GM19351 (cell line): ENCODE data around the gene ANO2.
"Not testable (repeated sequence)": the region's sequence is repeated elsewhere in the genome, so short reads cannot be mapped to it uniquely, and the experiment has no call there.

Experiments used
- ATAC-seq: cut with Tn5 transposase; IDR thresholded peaks from one replicate; pipeline ENCODE4 v1.9.1; 2021; ENCODE audit warnings: mild to moderate bottlenecking, moderate library complexity; ENCODE audit not compliant: unreplicated experiment

ANO2 gene

DNA sequence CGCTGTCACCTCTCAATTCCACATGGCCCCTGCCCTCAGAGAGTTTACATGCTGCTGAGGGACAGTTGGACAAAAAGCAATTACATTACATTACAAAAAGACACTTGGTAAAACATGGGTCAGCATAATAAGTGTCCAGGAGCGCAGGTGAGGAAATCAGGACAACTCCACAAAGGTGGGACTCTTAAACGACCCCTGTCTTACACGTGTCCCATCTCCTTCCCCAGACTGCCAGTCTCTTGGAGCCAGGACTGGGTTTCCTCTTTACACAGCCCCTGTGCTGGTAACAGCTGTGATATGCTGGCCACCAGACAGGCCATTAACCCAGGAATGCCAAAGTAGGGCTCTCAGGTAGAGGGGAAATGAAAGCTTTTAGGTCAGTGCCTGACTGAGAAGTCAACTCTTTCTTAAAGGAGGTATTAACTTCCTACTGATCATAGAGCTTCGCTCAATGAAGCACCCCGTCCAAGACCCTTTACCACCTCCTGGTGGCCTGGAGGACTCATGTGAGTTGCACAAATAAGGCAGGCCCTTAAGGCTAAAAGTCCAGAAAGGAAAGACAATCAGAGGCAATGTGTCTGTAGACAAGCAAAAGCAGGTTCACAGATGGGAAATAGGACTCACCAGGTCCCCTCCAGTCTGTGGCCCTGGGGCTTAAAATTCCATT, 55.5 kb downstream of the ANO2 start:
- no peak for ATAC-seq

- ATAC-seq = no peak
Observed at GRCh38 chr12:5888816-5889315, 56.2 kb downstream of the ANO2 start.

DNA sequence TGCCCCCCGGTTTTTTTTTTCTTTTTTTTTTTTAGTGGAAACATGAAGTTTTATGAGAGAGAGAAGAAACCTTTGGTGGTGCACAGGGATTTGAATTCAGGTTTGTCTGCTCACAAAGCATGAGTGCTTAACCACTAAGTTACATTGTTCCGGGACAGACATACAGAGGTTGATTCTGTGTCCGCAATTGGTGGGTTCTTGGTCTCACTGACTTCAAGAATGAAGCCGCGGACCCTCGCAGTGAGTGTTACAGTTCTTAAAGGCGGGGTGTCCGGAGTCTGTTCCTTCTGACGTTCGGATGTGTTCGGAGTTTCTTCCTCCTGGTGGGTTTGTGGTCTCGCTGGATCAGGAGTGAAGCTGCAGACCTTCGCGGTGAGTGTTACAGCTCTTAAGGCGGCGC, 57.2 kb downstream of the ANO2 start:
- ATAC-seq = not testable (repeated sequence)

- ATAC-seq = no peak
Observed at GRCh38 chr12:5884866-5885265, 60.2 kb downstream of the ANO2 start.

GRCh38 chr12:5884285-5884684, 60.8 kb downstream of the ANO2 start:
- no peak for ATAC-seq

GRCh38 chr12:5882511-5883190, 62.4 kb downstream of the ANO2 start:
- no peak for ATAC-seq

DNA sequence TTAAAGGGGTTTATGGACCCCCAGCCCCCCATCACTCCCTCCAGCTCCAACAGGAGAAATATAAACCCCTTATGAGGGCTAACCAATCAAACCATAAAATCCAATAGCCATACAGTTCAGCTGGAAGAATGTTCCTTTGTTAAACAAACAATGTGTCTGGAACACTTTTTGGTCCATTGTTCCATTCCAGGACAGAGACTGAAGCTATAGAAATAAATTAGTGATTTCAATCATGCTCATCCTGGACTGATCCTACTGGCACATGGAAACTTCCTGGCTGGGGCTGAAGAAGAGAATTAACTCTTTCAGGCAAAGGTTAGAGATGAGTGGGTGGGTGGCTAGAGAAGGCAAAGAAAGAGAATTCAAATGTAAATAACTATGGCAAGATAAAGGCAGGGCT, 63.4 kb downstream of the ANO2 start:
- ATAC-seq = no peak

DNA sequence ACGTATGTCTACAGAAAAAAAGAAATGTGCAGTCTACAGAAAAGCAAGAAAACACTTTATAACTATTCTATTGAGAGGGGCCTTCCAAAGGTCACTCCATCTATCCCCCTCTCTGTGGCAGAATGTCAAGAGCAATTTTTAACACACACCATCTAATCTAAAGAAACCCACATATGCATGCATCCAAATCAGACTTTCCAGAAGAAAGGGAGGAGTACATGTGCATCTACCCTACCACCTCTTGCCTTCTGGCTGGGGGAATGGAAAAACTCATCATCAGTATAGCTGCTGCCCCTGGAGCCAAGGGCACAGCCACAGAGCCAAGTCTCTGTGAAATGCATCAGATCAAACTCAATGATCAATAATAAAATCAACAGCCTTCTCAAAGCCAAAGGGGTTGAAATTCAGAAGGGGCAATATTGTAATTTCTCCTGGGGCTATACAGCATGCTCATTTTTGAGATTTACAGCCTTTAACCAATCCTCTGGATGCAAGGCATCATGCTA, 63.9 kb downstream of the ANO2 start:
- no peak for ATAC-seq

DNA sequence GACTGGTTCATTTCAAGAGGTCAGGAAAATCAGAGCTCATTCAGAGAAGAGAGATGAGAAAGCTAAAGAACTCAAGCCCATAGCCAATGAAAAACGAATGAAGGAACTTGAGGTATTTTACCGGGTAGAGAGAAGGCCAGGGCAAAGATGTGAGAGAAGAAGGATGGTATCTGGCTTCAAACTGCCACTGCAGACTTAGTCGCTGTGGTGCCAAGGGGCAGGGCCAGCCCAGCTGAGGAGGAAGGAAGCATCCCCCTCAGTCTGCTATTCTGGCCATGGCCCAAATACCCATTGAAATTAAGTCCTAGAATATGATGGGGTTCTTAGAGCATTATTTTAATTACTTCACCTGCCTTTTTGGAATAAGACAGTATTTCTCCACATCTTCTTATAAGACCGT, 69.2 kb downstream of the ANO2 start:
- no peak for ATAC-seq

DNA sequence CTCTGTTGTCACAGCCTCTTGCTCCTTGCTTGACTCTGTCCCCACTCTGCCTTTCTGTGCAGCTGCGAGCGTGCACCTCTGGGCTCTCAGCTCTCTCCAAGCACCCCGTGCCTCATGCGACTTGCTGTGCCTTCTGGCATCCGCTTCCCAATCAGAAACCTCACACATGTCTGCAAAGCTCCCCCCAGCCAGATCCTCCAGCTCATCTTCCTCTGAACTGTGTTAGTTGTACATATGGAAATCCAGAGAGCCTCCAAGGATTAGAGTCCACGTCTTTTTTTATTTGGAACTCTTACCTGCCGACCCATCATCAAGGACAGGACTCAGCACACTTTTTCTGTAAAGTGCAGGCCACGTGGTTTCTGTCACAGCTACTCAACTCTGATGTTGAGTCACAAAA, 70.5 kb downstream of the ANO2 start:
- ATAC-seq = no peak

GRCh38 chr12:5873281-5873919, 71.7 kb downstream of the ANO2 start:
- ATAC-seq = no peak

GRCh38 chr12:5872745-5873144, 72.3 kb downstream of the ANO2 start:
- no peak for ATAC-seq

DNA sequence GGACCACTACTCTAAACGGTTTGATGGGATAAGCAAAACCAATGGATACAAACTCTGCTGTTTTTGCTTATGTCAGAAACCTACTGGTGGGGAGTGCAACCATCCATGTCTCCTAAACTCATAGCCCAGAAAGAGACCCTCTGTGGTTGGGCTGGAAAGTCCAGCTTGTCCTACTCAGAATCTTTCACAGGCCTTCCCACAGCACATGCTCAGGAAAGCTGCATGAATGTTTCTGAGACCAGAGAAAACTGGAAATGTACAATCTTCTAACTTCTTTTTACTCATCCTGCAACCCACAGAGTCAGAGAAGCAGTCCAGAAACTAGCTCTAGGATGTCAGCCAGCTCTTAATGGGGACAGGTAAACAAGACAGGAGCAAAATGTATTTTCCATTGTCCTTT, 73.3 kb downstream of the ANO2 start:
- no peak for ATAC-seq

DNA sequence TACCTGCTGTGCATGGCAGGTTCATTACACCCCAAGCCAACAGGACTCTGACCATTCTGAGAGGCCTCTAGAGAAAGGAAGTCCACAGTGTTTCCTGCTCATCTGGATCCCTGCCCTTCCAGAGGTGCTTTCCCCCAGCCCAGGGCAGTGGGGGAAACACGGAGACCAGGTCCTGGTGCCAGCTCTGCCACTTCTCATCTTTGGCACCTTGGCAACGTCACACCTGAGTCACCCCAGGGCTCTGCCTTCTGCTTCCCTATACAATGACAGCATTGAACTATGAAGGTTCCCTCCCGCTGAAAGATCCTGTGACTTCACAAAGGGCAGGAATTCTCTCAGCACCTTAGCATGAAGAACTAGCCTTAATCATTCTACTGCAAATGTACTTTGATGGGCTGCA, 74.9 kb downstream of the ANO2 start:
- no peak for ATAC-seq

DNA sequence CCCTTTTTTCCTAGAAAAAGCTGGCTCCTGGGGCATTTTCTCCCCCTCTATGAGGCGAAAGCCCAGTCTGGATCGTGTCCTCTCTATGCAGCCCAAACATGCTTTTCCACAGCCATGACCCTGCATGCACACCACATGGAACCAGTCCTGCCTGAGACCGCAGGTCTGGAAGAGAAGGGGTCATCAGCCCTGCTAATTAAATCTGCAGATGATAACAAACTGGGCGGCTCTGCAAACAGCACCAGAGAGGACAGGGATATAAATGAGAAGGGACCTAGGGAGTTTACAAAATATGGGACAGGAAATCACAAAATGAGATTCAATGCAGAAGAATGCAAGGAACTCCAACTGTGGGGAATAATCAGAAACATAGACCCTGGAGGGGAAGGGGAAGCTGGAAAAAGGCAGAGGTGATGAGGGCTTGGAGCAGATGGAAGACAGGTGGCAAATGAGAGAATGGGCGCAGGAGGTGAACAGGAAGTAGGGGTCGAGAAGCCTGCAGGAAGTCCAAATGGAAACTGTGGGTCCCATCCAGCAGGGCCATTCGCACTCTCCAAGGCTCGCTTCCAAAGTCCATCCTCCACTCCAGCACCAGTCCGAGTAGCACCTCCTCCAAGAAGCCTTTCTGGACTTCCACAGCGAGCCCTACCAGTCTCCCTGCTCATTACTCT, 76.3 kb downstream of the ANO2 start:
- ATAC-seq = no peak

- no peak for ATAC-seq
Observed at GRCh38 chr12:5865397-5865796, 79.7 kb downstream of the ANO2 start.

GRCh38 chr12:5864972-5865371, 80.1 kb downstream of the ANO2 start:
- ATAC-seq = no peak

DNA sequence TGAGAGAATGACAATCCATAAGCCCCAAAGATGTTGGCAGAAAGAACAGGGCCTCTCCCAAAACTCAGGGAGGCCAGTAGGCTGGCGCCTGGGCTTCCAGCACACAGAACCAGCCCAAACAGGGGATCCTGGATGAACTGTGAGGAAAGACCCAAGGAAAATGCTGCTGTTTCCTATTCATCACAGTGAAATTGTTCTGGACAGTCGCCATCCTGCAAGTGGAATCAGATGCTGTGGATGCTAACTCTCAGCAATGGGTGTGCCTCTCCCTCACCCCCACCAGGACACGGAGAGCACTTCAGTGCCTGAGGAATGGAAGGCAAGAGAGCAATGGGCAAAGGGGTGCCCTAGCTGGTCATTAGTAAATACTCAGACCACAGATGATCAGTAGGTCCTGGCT, 80.8 kb downstream of the ANO2 start:
- no peak for ATAC-seq

DNA sequence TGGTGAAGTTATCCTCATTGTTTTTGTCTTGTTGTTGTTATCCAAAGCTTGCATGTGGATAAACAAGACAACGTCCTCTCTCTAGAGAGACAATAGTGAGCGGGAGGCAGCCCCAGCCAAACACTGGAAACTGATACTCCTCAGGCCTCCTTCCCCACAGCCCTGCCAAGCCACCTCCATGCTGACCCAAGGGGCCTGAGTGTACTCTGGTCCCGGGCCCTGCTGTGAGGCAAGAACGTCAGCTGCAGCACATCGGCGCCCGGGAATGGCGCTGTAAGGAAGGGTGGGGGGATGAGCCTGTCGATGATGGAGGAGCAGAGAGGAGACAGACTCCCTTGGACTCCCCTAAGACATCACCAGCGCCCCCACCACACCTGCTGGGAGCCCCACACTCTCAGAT, 83.6 kb downstream of the ANO2 start:
- ATAC-seq = no peak

DNA sequence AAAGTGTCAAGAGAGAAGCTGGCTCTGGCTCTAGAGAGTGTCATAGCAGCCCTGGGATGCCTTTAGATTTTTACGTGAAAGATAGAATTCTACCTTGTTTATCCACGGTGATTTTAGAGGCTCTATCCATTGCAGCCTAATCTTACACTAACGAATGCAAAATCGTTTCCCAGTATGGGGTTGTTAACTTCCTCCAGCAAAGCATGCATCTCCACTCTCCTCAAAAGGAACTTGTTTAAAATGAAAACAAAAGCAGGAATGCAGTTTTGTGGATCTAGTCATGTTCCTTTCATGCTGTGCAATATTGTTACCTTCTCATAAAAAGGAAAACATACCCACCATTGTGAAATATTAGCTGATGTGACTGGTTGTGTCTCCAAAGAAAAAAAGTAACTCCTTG, 88.4 kb downstream of the ANO2 start:
- ATAC-seq = no peak

GRCh38 chr12:5846950-5847349, 98.1 kb downstream of the ANO2 start:
- ATAC-seq = no peak
